GM21737 (cell line): ENCODE results near the gene KRT33B.

Experiments used
- ATAC-seq: cut with Tn5 transposase; IDR thresholded peaks from one replicate; pipeline ENCODE4 v1.9.1; 2021; ENCODE audit warnings: mild to moderate bottlenecking, moderate library complexity; ENCODE audit not compliant: unreplicated experiment

KRT33B gene

DNA sequence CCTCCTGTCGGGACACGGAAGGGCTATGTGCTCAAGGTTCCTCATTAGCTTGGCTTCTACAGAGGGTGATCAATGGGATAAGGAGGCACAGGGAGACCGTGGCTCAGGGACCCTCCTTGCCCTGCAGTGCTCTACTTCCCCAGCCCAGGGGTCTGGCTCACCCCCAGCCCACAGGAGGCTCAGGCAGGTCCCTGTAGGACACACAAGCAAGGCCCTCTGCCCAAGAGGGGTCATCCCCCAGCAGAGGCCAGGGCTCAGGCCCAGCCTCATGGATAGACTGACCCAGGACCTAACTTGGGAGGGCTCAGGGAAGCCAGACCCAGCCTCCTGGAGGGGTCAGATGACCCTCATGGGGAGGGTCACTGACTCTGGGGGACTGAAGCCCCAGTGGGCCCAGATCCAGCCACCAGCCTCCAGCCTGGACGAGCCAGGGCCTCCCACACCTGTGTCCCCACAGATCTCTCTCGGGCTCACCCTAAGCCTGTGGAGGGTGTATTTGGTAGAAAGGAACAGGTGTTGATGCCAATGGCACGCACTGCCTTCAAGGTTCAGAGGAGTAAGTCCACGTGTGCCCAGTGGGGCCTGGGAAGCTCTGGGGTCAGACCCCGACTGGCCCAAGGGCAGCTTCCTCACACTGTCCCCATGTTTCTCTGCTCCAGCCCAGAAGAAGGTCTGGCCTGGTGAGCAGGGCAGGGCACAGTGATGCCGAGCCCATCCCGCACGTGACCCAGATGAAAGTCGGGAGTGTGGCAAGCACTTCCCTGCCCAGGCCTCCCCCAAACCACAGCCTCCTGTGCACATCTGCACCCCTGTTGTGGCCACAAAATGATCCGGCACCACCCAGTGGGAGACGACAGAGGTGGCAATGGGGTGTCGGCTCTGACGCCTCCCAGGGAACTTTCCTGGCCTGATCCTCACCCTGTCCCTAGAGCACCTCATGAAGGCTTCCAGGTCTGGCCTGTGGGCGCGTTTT, 43.2 kb downstream of the KRT33B start:
- ATAC-seq: no peak

DNA sequence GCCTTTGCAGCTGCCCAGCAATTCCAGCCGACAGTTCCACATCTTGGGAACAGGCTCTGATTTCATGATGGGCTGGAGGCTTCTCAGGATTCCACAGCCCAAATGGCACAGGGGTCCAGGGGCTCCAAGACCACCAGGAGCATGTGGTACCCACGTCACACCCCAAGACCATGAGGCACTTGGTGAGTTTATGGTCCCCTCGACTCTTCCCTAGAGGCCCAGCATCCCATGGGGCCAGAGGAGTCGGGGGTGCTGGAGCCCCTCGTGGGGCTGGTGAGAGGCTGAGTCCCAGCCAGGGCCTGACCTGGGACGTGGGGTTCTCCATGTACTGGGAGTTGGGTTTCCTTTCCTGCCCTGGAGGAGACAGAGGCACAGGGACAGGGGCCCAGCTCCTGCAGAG, 44.0 kb downstream of the KRT33B start:
- ATAC-seq: no peak

DNA sequence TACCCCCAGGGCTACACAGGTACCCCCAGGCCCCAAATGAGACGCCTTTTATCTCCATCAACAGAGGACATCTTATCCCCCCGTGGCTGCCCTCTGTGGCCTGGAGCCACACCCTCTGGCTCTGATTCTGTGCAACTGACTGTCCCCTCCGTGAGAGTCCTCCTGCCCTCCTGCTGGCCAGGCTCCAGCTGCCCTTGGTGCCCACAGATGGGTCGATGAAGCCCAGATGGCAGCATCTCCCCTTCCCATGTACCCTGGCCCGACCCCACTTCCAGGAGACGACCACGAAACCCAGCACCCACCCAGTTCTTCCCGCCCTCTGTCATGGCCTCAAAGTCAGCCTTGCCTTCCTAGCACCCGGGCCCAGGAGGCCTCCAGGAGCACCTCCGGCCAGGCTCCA, 44.5 kb downstream of the KRT33B start:
- ATAC-seq: no peak

DNA sequence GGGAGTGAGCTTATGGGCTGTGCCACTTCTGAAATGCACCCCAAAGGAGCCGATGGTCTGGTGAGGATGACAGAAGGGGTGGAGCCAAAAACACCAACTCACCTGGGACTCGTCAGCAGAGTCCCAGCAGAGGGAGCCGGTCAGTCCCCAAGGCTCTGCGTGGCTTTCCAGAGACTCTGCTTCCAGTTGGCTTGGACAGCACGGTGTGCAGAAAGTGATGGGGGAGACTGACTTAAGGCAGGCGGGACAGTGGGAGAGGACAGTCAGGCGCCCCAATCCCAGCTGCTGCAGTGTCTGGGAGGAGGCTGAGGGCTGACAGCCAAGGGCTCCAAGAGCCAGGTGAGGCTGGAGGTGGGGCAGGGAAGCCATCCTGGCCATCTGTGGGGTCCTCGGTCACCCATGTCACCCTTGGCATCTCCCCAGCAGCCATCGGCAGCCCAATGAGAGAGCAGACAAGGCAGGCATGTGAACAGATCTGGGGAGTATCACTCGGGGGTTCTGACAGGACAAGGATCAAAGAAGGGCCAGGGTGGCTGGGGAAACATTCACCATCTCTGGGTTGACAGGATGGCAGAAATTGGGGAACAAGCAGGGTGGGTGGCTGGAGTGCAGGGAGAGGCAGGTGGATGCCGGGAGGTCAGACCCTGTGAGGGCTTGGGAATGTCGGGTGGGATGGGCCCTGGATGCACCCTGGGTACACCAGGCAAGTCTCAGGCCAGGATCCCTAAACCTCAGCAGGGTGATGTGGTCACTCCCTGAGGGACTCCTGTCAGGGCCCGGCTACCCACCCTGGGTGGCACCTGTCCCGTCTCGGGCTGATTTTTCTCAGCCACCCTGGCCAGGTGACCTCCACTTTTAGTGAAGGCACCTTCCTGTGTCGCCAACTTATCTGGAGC, 45.2 kb downstream of the KRT33B start:
- ATAC-seq: no peak

DNA sequence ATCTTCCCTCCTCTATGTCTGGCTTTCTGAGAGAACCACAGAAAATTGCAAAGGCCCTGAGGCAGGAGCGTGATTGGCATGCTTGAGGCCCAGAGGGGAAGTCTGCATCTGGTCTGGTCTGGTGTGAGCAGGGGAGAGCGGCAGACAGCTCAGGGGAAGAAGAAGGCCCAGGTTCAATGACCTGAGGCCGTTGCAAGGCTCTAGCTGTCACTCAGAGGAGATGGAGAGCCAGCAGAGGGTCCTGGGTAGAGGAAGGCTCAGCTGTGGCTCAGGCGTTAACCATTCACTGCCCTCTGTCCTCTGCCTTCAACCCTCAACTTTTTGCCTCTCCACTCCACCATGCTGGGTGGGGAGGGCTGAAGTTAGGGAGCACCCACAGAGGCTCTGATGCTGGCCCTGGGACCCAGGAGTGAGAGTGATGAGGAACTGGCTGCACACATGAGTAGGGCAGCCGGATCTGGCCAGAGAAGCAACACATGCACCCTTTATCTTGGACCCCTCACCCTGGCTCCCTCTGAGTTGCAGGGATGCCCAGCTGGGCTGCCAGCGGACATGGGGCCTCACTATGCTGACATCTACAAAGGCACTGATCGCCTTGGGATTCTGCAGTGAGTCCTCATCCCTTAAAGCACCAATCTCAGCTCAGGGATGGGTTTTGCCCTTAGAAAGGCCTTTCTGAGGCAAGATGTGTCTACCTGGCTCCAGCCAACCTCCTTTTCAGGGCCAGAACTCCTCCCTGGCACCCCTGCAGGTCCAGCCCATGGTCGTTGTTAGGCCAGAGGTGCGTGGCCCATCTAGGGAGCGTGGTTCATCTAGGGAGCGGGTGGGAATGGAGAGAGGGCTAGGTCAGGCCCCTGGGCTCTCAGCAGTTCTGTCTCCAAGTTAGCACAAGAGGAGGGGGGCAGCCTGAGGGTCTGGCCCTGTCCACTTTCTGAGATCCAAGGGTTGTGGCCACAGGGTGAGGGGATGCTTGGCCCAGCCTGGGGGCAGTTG, 46.4 kb downstream of the KRT33B start:
- ATAC-seq: no peak

DNA sequence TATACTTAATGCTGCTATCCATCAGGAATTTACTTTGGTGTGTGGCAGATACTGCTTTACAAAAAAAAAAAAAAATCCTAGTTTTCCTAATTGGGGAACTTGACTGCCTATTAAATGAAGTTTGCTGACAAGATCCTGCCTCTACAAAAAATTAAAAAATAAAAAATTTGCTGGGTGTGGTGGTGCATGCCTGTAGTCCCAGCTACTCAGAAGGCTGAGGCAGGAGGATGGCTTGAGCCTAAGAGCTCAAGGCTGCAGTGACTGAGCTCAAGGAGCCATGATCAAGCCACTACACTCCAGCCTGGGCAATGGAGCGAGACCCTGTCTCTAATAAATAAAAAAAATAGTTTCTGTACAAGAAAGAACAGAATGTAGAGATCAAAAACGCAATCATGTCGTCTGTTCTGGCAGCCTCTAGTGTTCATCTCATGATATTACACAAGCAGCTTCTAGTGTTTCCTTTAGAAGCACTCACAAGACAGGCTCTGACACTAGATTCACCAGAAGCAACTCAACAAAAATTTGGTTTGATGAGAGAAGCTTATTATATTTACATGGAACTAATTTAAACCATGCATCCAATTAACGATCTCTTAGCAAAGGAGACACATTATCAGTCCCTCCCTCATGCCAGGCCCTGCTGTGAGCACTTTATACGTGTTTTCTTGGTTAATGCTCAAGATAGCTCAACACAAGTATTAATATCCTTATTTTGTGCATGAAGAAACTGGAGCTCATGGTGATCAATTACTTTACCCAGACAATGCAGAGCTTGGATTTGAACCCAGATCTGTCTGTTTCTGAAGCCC, 47.3 kb downstream of the KRT33B start:
- ATAC-seq: no peak

DNA sequence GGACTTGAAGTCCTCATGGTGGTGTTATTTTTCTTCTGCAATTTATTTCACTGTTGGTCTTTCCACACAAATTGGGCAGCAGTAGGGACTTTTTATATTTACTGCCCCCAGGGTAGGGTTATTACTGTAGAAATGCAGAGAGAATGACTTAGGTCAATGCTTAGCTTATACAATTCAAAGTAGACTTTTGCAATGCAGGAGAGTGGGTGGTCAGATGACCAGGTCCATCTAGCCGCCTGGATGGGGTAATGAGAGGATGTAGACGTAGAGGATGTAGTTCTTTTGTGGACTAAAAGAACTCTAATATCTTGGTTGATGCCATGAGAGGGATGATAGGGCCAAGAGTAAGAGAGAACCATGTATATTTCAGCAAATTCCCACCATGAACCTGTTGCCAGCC, 51.4 kb downstream of the KRT33B start:
- ATAC-seq: no peak

DNA sequence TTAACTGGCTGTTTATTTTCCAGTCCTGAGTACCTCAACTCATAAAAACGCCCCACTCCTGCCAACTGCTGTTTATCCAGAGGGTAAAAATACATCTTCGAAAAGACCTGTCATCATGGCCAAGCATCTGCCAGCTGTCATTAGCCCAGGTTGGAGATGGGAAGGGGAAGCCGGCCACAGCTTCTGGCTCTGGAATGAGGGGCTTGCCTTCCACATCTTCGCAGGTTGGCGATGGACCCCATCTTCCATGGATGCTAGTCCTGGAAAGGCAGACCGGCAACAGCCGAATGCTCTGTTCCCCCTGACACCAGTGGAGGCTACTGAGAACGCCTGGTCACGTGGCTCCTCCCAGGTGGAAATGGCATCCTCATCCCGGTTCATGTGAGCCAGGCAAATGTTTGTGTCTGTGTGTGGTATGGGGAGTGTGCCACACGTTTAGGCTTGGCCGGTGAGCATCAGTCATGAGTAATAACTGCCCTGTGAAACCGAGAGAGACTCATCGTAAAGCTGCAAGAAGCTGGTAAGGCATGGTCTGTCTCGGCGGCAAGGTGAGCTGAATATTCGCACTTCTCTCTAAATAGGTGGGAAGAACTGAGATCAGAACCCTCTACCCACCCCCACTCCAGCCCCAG, 53.7 kb downstream of the KRT33B start:
- no peak for ATAC-seq

DNA sequence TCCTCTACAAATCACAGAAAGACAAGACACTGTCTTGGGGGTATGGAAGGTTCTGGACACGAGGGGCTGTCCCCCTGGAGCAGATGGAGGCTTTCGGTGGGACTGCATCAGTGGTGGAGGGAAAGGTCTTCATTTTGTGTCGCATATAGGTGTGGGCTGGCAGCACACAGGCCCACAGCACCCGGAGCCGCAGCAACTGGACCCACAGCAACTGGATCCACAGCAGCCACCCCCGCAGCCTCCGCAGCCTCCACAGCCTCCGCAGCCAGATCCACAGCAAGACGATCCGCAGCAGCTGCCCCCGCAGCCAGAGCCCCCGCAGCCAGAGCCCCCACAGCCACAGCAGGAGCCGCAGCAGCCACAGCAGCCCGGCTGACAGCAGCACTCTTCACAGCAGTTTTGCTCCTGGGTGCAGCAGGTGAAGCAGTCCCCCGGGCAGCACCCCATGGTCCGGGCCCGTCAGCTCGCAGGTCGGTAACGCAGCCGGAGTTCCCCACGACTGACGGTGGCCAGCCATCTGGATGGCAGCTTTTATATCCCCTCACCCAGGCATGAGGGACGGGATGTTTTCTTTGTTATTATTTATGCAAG, 54.3 kb downstream of the KRT33B start, which contains the start of gene KRTAP17-1:
Gene KRTAP17-1, minus strand, starts transcription at position 507 of the 591 bp plus-strand sequence. Its CDS starts 60 bp downstream, at position 447.
- ATAC-seq: no peak
